Panc1 (cell line): Measurements from ENCODE around the gene SLC11A2. TPM values are rescaled to one million over a fixed set of nuclear protein-coding genes. Genes with fewer than 3 reads are reported as not detected.
"Not testable (repeated sequence)": the region's sequence is repeated elsewhere in the genome, so short reads cannot be mapped to it uniquely, and the experiment has no call there.

ENCODE experiments used
- ATAC-seq: fragments of 200-7000 bp; cut with Tn5 transposase; 2 replicates; pipeline ENCODE4 v1.9.1; 2020; ENCODE audit warnings: mild to moderate bottlenecking, moderate library complexity
- BruUV-seq: library from RNA; stranded (reverse); fragments of 400-500 nt; replicated peaks from 2 replicates; lab custom pipeline; 2021; lab: Mats Ljungman, UMichigan
- CTCF ChIA-PET: fragments of 300-600 bp; sonication (Branson Sonifier 250); formaldehyde crosslinking; loops from one replicate; lab custom pipeline; 2022; ENCODE audit warnings: antibody characterized with exemption; lab: Charles Lee
- POLR2A ChIA-PET: fragments of 300-600 bp; sonication (Branson Sonifier 250); formaldehyde crosslinking; loops from one replicate; lab custom pipeline; 2022; ENCODE audit warnings: antibody characterized with exemption; lab: Charles Lee
- DNase-seq: peaks from one replicate; pipeline ENCODE4 v3.0.0-alpha.2; 2010; ENCODE audit warnings: low read depth, low spot score
- H3K27ac ChIP-seq: 2 replicates; pipeline ENCODE4 v1.5.1; 2011; ENCODE audit warnings: mild to moderate bottlenecking, low read length, inconsistent platforms
- H3K27me3 ChIP-seq: fragments of 200-500 bp; sonication (Bioruptor generic); 2 replicates; pipeline ENCODE4 v1.6.0; 2014; ENCODE audit warnings: low read length, inconsistent platforms; ENCODE audit not compliant: control insufficient read depth, insufficient read depth
- H3K36me3 ChIP-seq: fragments of 200-500 bp; sonication (Bioruptor generic); 2 replicates; pipeline ENCODE4 v1.5.1; 2014; ENCODE audit warnings: inconsistent platforms, mild to moderate bottlenecking, low read length, moderate library complexity; ENCODE audit not compliant: control insufficient read depth, insufficient read depth
- H3K4me1 ChIP-seq: 2 replicates; pipeline ENCODE4 v1.5.1; 2011; ENCODE audit warnings: inconsistent platforms, mild to moderate bottlenecking, low read length, moderate library complexity; ENCODE audit not compliant: control insufficient read depth, insufficient read depth
- H3K4me3 ChIP-seq, 2 experiments: 2 replicates each; pipeline ENCODE4 v1.5.1; 2011 to 2012; ENCODE audit warnings: low read depth in 2 of 2, low read length in 2 of 2, mild to moderate bottlenecking in 2 of 2, inconsistent platforms in 1 of 2, moderate library complexity in 1 of 2
- H3K9me3 ChIP-seq: fragments of 200-500 bp; sonication (Bioruptor generic); 2 replicates; pipeline ENCODE4 v1.5.1; 2014; ENCODE audit warnings: low read depth, mild to moderate bottlenecking, inconsistent platforms, low read length, moderate library complexity; ENCODE audit not compliant: control insufficient read depth, insufficient read depth
- CTCF ChIP-seq: fragments of 450-650 bp; IDR thresholded peaks from 2 replicates; pipeline ENCODE4 v1.5.1; 2017; ENCODE audit warnings: mild to moderate bottlenecking
- POLR2AphosphoS5 ChIP-seq: IDR thresholded peaks from 2 replicates; pipeline ENCODE4 v1.6.1; 2012; ENCODE audit warnings: mild to moderate bottlenecking, low read depth, low read length, moderate library complexity
- REST ChIP-seq, 2 experiments: IDR thresholded peaks; 2 replicates each; pipeline ENCODE4 v1.6.1; 2011 to 2012; ENCODE audit warnings: low read depth in 2 of 2, control low read depth in 1 of 2, low read length in 1 of 2, mild to moderate bottlenecking in 1 of 2, moderate library complexity in 1 of 2; ENCODE audit not compliant: insufficient read depth in 1 of 2
- SIN3A ChIP-seq: IDR thresholded peaks from 2 replicates; pipeline ENCODE4 v1.6.1; 2012; ENCODE audit warnings: low read depth, mild to moderate bottlenecking, low read length, moderate library complexity, borderline replicate concordance; ENCODE audit not compliant: insufficient read depth
- TCF7L2 ChIP-seq: IDR thresholded peaks from 2 replicates; pipeline ENCODE4 v1.6.1; 2011; ENCODE audit warnings: mild to moderate bottlenecking, low read depth, low read length, inconsistent platforms
- in situ Hi-C: cut with HindIII; loops from 2 replicates; pipeline ENCODE4 v1.10.0; 2016; ENCODE audit warnings: low sequenced_read_pairs, low pct_unique_long_range_greater_than_20kb
- intact Hi-C: fragments of 100-400 bp; cut with micrococcal nuclease; formaldehyde crosslinking; loops from one replicate; pipeline ENCODE4 v1.10.0; 2022; ENCODE audit not compliant: unreplicated experiment
- total RNA-seq: library from RNA; stranded (reverse); gene quantifications from one replicate; pipeline ENCODE4 v1.2.1, GENCODE V29; 2021; ENCODE audit not compliant: unreplicated experiment

The SLC11A2 gene
- total RNA-seq, 1 experiment from 2014 or later = 59.9 TPM

- ATAC-seq (no peak), DNase-seq (no peak)
- Histone ChIP-seq H3K4me1 (peaks cover 6% of the 10 kb centered on the region), H3K36me3 (no peaks in the 10 kb centered on the region), H3K27ac (no peak overlapping the region), H3K27me3 (no peaks in the 10 kb centered on the region), H3K4me3 (no peak overlapping the region), H3K9me3 (no peaks in the 10 kb centered on the region)
- TF ChIP-seq TCF7L2 (no peak), POLR2AphosphoS5 (no peak), REST (IDR thresholded peaks at IDR 0.05; ENCODE audit: insufficient read depth in 1 of 2, low read depth in 2 of 2, low read length in 1 of 2) (no peak), CTCF (no peak), SIN3A (no peak)
- BruUV-seq = no TSS peak
- in situ Hi-C loops = no loop called here
- ChIA-PET POLR2A (no interaction called here), CTCF (interaction anchor here (0.7 kb wide), 1 partner anchor 63 kb away, joined by 7 read pairs; no protein-coding TSS in a partner anchor)
- intact Hi-C loops = no loop called here
Observed at GRCh38 chr12:51018956-51019355, 7.2 kb downstream of the SLC11A2 start.

GRCh38 chr12:51017452-51017851 is 8.7 kb downstream of the SLC11A2 start:
- POLR2A ChIA-PET = no interaction called here
- Histone ChIP-seq H3K36me3 (no peaks in the 10 kb centered on the region), H3K9me3 (no peaks in the 10 kb centered on the region), H3K4me3 (no peak overlapping the region), H3K27me3 (no peaks in the 10 kb centered on the region), H3K27ac (no peak overlapping the region), H3K4me1 (no peaks in the 10 kb centered on the region)
- no TSS peak for BruUV-seq
- CTCF ChIA-PET = no interaction called here
- ATAC-seq (no peak), DNase-seq (no peak)
- in situ Hi-C loops = no loop called here
- no peak for TF ChIP-seq TCF7L2
- no peak for TF ChIP-seq REST (IDR thresholded peaks at IDR 0.05; ENCODE audit: insufficient read depth in 1 of 2, low read depth in 2 of 2, low read length in 1 of 2)
- no peak for TF ChIP-seq SIN3A
- no peak for TF ChIP-seq CTCF
- TF ChIP-seq POLR2AphosphoS5 = no peak
- intact Hi-C loops = no loop called here

GRCh38 chr12:51014467-51014866 is 11.7 kb downstream of the SLC11A2 start:
- H3K27ac ChIP-seq, H3K27me3 ChIP-seq, H3K4me3 ChIP-seq, CTCF ChIA-PET, ATAC-seq, H3K36me3 ChIP-seq, DNase-seq, in situ Hi-C loops, intact Hi-C loops, H3K4me1 ChIP-seq, H3K9me3 ChIP-seq, BruUV-seq, POLR2A ChIA-PET: not testable (repeated sequence)
